ES-I3 (cell line): ENCODE results near the gene SH3YL1.

ENCODE experiments used
- H3K36me3 ChIP-seq: 2 replicates; pipeline ENCODE4 v1.6.1; 2013; ENCODE audit warnings: mild to moderate bottlenecking, low read length, control low read depth, moderate library complexity; ENCODE audit not compliant: insufficient read depth
- H3K4me1 ChIP-seq: 2 replicates; pipeline ENCODE4 v1.6.1; 2013; ENCODE audit warnings: mild to moderate bottlenecking, control low read depth, low read length; ENCODE audit not compliant: insufficient read depth
- H3K9ac ChIP-seq: 2 replicates; pipeline ENCODE4 v1.6.1; 2013; ENCODE audit warnings: low read depth, mild to moderate bottlenecking, low read length, moderate library complexity
- H3K9me3 ChIP-seq: 2 replicates; pipeline ENCODE4 v1.6.1; 2013; ENCODE audit warnings: mild to moderate bottlenecking, low read length, moderate library complexity; ENCODE audit not compliant: control insufficient read depth, insufficient read depth

Gene SH3YL1

DNA sequence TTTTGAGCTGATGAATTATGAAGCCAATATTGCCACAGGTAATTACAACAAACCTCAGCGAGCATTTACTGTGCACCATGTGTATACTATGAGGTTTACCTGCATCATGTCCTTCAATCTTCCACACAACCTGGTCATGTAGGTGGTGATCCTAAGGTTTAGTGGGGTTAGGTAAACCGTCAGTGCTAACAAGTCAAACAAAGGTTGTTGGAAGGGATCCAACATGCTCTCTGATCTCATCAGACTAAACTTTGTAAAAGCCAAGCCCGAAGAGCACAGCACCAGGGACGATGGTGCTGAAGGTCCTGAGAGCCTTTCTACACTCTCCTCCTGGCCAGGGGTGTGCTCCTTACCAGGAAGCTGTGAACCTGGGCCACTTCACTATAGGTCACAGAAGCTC is 29.4 kb downstream of the SH3YL1 start:
- H3K36me3 ChIP-seq = no peaks in the 10 kb centered on the region
- H3K9me3 ChIP-seq = no peaks in the 10 kb centered on the region
- H3K9ac ChIP-seq = no peak overlapping the region
- peaks cover 10% of the 10 kb centered on the region; the same call in 1 of the 2 replicates for H3K4me1 ChIP-seq

DNA sequence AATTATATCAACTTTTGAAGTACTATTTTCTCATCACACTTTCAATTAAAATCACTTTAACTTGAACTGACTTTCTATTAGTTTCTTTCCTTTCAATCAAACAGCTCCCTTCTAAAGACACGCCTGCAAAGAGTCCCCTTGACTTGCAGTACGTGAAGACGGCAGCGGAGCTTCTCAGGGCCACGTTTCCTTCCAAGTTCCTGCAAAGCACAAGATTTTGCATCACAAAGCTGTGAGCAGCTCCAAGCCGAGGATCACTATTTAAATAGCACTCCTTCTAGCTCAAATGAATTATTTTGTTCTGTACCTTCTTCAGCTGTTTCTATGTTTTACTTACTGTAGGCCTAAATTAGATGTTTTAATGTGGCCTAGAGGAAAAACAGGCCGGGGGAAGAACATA is 30.8 kb downstream of the SH3YL1 start:
- no peaks in the 10 kb centered on the region for H3K9me3 ChIP-seq
- no peak overlapping the region; the same call in 1 of the 2 replicates for H3K9ac ChIP-seq
- H3K36me3 ChIP-seq = no peaks in the 10 kb centered on the region

DNA sequence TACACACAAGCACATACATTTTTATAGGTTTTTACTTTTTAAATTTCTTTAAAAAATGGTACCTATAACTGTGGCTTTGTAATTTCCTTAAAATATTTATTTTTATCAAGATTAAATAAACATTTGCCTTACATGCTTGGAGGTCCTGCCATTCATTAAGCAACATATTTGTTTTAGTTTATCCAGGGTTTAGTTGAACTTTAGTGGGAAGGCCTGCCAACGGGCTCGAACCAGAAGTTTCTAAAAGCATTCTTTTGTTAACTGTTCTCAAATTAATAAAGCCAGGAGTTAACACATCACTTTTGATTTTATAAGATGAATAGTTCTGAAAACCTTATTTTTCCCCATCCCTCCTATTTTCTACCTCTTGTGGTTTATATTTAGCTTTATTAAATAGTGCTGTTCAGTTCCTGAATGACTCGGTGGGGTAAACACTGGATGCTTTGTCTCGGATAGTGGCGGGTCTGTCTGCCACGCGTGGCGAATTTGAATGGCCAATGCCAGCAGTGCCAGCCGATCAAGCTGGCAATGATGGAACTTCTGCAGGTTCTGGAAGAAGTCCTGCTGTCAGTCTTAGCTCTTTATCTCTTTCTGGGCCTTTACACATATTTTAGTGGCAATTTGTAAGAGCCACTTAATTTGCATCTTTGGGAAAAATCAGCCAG is 32.2 kb downstream of the SH3YL1 start:
- H3K36me3 ChIP-seq = no peaks in the 10 kb centered on the region

More for the DNA sequence above, 30.8 kb downstream of the SH3YL1 start:
- H3K4me1 ChIP-seq = peaks cover 10% of the 10 kb centered on the region; the same call in 1 of the 2 replicates

DNA sequence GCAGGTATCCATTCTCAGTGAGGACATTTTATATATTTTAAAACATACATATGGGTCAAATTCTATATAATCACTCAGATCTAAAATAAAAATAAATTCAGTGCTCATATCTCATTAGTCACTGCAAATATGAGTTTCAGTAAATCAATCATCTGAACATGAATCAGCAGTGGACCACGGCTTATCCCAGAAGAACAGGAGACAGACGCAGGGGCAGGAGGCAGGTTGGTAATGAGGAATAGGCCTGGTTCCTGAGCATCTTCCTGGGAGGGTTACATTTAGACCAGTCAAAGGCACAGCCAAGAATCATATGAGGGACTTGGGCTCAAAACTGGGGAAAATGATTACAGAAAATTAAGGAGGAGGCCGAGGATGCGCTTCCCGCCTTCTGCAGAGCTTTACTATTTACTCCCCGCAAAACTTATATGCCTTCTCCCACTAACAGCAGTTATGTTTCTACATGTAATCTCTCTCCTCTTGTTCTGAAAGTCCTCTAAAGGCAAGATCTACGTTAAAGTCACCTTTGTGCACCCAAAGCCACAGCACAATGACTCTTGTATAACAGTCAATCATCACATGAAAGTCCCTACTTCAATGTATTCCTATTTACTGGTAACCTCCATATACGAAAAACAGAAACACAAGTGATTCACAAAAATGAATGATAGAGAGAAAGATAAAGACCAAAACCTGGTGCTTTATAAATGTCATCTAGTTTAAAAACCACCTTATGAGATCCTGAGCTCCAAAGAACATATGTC is 35.1 kb downstream of the SH3YL1 start:
- Histone ChIP-seq H3K36me3 (no peaks in the 10 kb centered on the region; the same call in 1 of the 2 replicates), H3K9me3 (no peaks in the 10 kb centered on the region), H3K4me1 (peaks cover 6% of the 10 kb centered on the region; the same call in 1 of the 2 replicates), H3K9ac (no peak overlapping the region)

More for the DNA sequence above, 32.2 kb downstream of the SH3YL1 start:
- H3K4me1 ChIP-seq = peaks cover 10% of the 10 kb centered on the region; the same call in 1 of the 2 replicates
- H3K9me3 ChIP-seq = no peaks in the 10 kb centered on the region
- H3K9ac ChIP-seq = no peak overlapping the region

DNA sequence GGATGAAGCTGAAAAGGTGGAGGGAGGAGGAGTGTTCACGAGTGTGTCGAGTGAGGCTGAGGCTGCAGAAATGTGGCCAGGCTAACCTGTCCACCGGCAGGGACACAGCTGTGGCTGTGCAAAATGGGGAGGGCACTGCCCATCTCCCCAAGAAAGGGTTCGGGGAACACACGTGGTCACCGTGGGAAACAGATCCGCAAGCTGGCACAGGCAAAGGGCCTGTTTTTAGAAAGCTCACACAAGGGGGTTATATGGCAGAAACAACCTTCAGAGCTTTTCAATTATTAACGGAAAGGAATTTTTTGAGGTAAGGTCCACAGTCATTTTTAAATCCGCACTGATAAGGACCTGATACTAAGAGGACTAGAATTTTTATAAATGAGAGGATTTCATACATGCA is 35.7 kb downstream of the SH3YL1 start:
- no peaks in the 10 kb centered on the region for H3K9me3 ChIP-seq
- H3K4me1 ChIP-seq = peaks cover under 1% of the 10 kb centered on the region; the same call in 1 of the 2 replicates
- no peak overlapping the region for H3K9ac ChIP-seq
- H3K36me3 ChIP-seq = no peaks in the 10 kb centered on the region; the same call in 1 of the 2 replicates

DNA sequence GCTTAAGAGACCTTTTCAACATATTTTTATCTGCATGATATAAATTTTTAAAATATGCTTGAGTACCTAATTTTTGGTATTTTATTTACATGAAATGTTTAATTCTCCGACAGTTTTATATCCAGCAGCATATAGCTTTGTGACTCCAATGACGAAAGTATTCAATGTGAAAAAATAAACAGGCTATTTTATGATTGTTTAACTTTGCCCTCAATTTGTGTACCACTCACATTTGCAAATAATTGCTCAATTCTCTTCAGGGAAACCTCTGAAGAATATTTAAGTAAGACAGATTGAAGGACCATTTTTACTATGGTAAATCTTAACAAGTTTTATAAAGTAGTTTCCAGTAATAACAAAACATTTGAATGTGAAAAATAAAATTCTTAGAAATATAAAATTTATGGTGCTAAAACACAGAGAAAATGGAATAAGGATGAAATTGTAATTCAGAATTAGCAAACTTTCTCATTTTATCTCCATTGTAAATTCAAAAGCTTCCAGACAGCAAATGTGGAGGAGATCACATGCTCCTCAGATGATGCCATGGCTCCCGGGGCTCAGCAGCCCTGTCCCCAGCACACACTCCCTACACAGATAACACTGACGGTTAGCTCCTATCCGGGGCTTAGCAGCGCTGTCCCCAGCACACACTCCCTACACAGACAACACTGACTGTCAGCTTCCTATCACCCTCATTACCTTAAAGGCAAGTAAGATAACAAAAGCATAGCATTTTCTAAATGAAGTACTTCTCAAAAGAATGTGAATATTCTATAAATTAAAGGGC is 39.7 kb downstream of the SH3YL1 start:
- no peak overlapping the region for H3K9ac ChIP-seq
- H3K4me1 ChIP-seq = no peaks in the 10 kb centered on the region
- no peaks in the 10 kb centered on the region; the same call in 1 of the 2 replicates for H3K36me3 ChIP-seq
- H3K9me3 ChIP-seq = no peaks in the 10 kb centered on the region

DNA sequence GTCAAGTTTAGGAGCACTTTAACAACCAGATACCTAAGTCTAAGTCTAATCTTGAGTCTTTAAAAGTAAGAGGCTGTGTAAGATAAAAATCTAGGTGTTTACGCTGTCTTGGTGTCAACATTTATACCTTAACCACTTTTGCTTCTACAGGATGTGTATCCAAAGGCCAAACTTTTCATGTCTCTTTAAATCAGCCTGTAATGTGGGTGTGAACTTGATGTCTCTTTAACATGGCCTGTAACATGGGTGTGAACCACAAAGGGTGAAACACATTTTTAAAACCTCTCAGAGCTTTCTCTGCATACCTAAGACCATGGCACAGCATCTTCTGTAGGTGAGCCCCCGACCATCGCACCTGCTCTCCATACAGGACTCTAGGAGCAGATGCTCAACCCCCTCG is 40.4 kb downstream of the SH3YL1 start:
- no peak overlapping the region for H3K9ac ChIP-seq
- no peaks in the 10 kb centered on the region; the same call in 1 of the 2 replicates for H3K36me3 ChIP-seq
- no peaks in the 10 kb centered on the region for H3K4me1 ChIP-seq
- no peaks in the 10 kb centered on the region for H3K9me3 ChIP-seq

DNA sequence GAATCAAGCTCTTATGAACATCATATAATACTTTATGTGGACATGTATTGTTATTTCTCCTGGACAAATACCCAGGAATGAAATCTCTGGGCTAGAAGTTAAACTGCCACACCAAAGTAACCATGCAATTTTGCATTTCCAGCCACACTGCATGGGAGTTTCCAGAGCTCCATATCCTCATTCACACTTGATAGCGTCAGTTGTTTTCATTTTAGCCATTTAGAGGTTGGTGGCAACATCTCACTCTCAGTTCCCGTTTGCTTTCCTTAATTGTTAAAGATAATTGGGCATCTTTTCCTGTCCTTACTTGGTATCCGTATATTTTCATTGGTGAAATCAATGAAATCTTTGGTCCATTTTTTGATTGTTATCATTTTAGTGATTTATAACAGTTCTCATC is 47.8 kb downstream of the SH3YL1 start:
- Histone ChIP-seq H3K4me1 (no peaks in the 10 kb centered on the region), H3K36me3 (no peaks in the 10 kb centered on the region), H3K9me3 (no peaks in the 10 kb centered on the region), H3K9ac (no peak overlapping the region)

DNA sequence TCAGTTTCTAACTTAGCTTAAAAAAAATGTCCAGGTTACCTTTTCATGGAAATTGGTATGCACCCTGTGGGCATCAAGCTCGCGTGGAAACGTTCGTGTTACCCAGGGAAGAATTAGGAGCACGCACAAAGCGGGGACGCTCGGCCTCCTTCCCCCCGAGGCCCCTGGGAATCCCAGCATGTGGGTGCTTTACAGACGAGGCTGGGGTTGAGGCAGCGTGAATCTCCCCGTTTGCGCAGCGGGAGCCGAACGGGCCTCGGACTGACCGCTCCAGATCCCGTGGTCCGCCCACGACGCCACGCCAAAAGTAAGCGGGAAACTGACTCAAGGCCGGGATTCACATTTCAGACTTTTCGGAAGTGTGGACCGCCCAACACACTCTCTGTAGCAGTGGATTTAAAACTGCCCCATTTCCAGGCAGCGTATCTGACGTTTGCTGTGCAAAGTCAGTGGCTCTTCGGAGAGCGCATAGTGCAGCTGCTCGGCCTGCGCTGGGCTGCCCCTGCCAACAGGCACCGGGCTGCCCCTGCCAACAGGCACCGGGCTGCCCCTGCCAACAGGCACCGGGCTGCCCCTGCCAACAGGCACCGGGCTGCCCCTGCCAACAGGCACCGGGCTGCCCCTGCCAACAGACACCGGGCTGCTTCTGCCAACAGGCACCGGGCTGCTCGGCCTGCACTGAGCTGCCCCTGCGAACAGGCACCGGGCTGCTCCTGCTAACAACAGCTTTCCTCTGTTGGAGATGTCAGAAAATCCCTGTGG is 49.7 kb downstream of the SH3YL1 start:
- Histone ChIP-seq H3K4me1 (no peaks in the 10 kb centered on the region), H3K9ac (no peak overlapping the region), H3K36me3 (no peaks in the 10 kb centered on the region), H3K9me3 (no peaks in the 10 kb centered on the region)

DNA sequence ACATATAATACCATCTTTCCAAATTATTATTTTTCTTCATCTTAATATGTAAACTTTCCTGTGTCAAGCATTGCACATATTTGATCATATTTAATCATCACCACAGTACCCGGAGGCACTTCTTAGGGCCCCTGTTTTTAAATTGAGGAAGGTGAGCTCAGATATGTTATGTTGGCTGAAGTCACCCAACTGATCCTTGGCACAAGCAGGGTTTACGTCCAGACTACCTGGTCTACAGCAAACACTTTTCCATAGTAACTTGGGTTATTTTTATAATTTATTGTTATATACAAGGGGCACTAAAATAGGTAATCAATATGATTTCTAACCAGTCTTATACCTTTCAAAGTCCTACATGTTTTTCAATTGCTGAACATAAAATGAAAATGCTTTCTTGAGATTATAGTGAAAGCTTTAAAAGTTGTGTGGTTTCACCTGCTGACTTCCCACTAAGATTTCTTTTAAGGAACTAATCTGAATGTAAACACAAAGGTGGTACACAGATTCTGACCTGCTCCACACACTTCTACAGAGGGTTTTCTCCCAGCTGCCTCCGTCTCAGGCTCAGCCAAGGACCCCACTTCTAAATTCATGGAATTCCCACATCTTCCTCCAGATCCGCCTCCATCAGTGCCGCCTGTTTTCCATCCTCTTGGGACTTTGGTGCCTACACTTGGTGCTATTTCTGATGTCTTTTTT is 52.2 kb downstream of the SH3YL1 start:
- Histone ChIP-seq H3K9me3 (no peaks in the 10 kb centered on the region), H3K4me1 (no peaks in the 10 kb centered on the region), H3K36me3 (no peaks in the 10 kb centered on the region), H3K9ac (no peak overlapping the region)

DNA sequence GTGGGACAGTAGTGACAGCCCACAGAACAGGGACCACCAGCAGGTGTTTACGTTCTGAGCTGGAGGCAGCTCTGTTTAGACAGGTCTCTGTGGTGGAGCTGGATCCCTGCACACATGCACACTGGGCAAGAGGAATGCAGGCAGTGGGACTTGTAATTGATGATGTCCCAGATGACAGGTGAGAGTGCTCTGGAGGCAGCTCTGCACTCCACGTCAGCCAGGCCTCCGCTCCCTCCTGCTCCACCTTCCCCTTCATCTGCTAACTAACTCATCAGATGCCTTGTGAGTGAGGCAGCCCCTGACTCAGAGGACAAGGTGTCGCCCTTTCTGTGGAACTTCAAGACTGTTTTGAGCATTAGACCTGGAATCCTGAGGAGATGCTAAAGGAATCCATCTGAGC is 53.2 kb downstream of the SH3YL1 start:
- H3K4me1 ChIP-seq = no peaks in the 10 kb centered on the region
- H3K9me3 ChIP-seq = no peaks in the 10 kb centered on the region
- H3K36me3 ChIP-seq = no peaks in the 10 kb centered on the region
- no peak overlapping the region for H3K9ac ChIP-seq

DNA sequence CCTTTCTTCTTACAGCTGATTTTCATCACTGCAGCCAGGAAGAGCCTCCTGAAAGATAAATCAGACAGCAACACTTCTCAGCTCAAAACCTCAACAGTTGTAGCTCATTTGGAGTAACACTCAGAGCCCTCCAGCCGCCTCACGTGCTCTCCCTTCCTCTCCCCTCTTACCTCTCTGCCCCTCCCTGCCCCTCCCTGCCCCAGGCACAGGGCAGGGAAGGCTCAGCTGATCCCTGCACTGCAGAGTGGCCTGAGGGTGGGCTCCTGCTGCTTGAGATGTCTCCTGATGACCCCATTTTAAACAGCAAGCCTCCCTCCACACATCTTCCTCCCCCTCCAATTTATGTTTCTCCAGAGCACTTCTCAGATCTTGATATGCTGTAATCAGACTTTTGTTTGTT is 54.4 kb downstream of the SH3YL1 start:
- Histone ChIP-seq H3K9me3 (no peaks in the 10 kb centered on the region), H3K4me1 (no peaks in the 10 kb centered on the region), H3K36me3 (no peaks in the 10 kb centered on the region), H3K9ac (no peak overlapping the region)

DNA sequence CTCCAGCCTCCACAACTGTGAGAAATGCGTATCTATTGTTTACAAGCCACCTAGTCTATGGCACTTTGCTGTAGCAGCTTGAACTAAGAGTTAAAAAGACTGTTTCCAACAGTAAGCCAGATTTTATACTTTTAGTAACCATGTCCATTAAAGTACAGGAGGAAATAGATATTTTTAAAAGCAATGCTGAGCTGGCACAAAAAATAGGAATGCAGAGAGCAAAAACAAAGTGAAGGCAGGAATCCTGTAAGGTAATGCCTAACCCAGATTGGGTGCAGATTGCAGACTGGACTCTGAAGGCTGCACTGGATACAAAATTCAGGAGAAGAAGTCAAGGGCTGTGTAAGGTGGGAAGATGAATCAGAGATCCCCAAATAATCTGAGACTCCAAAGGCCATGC is 55.5 kb downstream of the SH3YL1 start:
- Histone ChIP-seq H3K9me3 (no peaks in the 10 kb centered on the region), H3K4me1 (no peaks in the 10 kb centered on the region), H3K36me3 (no peaks in the 10 kb centered on the region), H3K9ac (no peak overlapping the region)
